H1 (cell line): Measurements from ENCODE around the gene SLC13A2.

Experiments
- CHD2 ChIP-seq: IDR thresholded peaks from 2 replicates; pipeline ENCODE4 v1.6.1; 2012; ENCODE audit warnings: low read length, improper control_type of control experiment
- CTCF ChIP-seq, 3 experiments: IDR thresholded peaks; 1 replicate in 2 of 3; 2 replicates in 1 of 3; pipeline versions ENCODE4 v1.5.1 to v1.6.1; 2011; ENCODE audit warnings: low read length in 3 of 3, mild to moderate bottlenecking in 3 of 3, inconsistent platforms in 2 of 3, low read depth in 1 of 3, moderate library complexity in 1 of 3; ENCODE audit not compliant: insufficient read depth in 1 of 3; ENCODE audit errors: control extremely low read depth in 1 of 3
- EP300 ChIP-seq, 2 experiments: IDR thresholded peaks; 1 replicate in 1 of 2; 2 replicates in 1 of 2; pipeline ENCODE4 v1.6.1; 2011 to 2012; ENCODE audit warnings: low read depth in 2 of 2, low read length in 2 of 2, mild to moderate bottlenecking in 2 of 2, borderline replicate concordance in 1 of 2, inconsistent platforms in 1 of 2, moderate library complexity in 1 of 2
- GTF2F1 ChIP-seq: IDR thresholded peaks from 2 replicates; pipeline ENCODE4 v1.6.1; 2012; ENCODE audit warnings: low read depth, low read length, improper control_type of control experiment, borderline replicate concordance
- RNF2 ChIP-seq: fragments of 200-900, 300-1000 bp; sonication (generic); IDR thresholded peaks from 2 replicates; pipeline ENCODE4 v1.7.1; 2016; ENCODE audit warnings: borderline replicate concordance, low read depth, mild to moderate bottlenecking, antibody characterized with exemption, low read length; ENCODE audit not compliant: poor library complexity, severe bottlenecking; ENCODE audit errors: missing control alignments
- TEAD4 ChIP-seq: IDR thresholded peaks from 2 replicates; pipeline ENCODE4 v1.6.1; 2012; ENCODE audit warnings: low read depth, low read length, inconsistent platforms, mixed read lengths

GRCh38 chr17:28530926-28531325 is 57.5 kb downstream of the SLC13A2 start:
- TF ChIP-seq TEAD4 (no peak), GTF2F1 (no peak), CTCF (IDR thresholded peaks at IDR 0.05; ENCODE audit: control extremely low read depth in 1 of 3, insufficient read depth in 1 of 3, low read depth in 1 of 3, low read length in 3 of 3) (no peak), EP300 (IDR thresholded peaks at IDR 0.05; ENCODE audit: borderline replicate concordance in 1 of 2, low read depth in 2 of 2, low read length in 2 of 2) (no peak), CHD2 (no peak), RNF2 (no peak)
